ENCODE measurements around the gene CGB1.

The CGB1 gene

GRCh38 chr19:48993175-48994034 lies 43.3 kb downstream of the CGB1 start, which contains the start of the genes GYS1 and RUVBL2:
GYS1 (minus strand) TSS chr19:48993309; CDS start chr19:48993112, 197 bp downstream.
RUVBL2 (plus strand) TSS chr19:48993887; CDS start chr19:48993912, 25 bp downstream.
- DNase-seq, result peak; percentile 98

GRCh38 chr19:48992581-48993174 lies 44.0 kb downstream of the CGB1 start:
- no peak for DNase-seq

- no peak for DNase-seq
These were observed 44.7 kb downstream of the CGB1 start for GRCh38 chr19:48991873-48992580.

- no peak for DNase-seq
These were observed 45.6 kb downstream of the CGB1 start for GRCh38 chr19:48991011-48991609.

- DNase-seq, result no peak
These were observed 46.3 kb downstream of the CGB1 start for GRCh38 chr19:48990400-48990799.

GRCh38 chr19:48989701-48990291 lies 46.9 kb downstream of the CGB1 start:
- no peak for DNase-seq

GRCh38 chr19:48988860-48989259 lies 47.8 kb downstream of the CGB1 start:
- DNase-seq, result no peak

- DNase-seq, result no peak
These were observed 48.4 kb downstream of the CGB1 start for GRCh38 chr19:48988286-48988685.

- no peak for DNase-seq
These were observed 49.4 kb downstream of the CGB1 start for GRCh38 chr19:48987323-48987722.

- no peak for DNase-seq
These were observed 50.5 kb downstream of the CGB1 start for GRCh38 chr19:48986211-48986610.

GRCh38 chr19:48985711-48986110 lies 51.0 kb downstream of the CGB1 start:
- DNase-seq, result no peak
